Neuron (in vitro differentiated cells): ENCODE measurements around the gene TMEM131.
A peak's percentile ranks its signal among the peaks of the same experiment; 100 is the strongest.
"Not testable (repeated sequence)": the region's sequence is repeated elsewhere in the genome, so short reads cannot be mapped to it uniquely, and the experiment has no call there.

Experiments
- H2AFZ ChIP-seq: one replicate; pipeline ENCODE4 v1.6.1; 2013; ENCODE audit warnings: low read depth, mild to moderate bottlenecking, inconsistent platforms, low read length, moderate library complexity
- H3K27me3 ChIP-seq: one replicate; pipeline ENCODE4 v1.6.1; 2013; ENCODE audit warnings: low read length; ENCODE audit not compliant: insufficient read depth
- H3K36me3 ChIP-seq: one replicate; pipeline ENCODE4 v1.6.1; 2013; ENCODE audit warnings: low read length; ENCODE audit not compliant: insufficient read depth
- H3K4me1 ChIP-seq: one replicate; pipeline ENCODE4 v1.6.1; 2013; ENCODE audit warnings: low read length; ENCODE audit not compliant: insufficient read depth
- H3K4me3 ChIP-seq: 2 replicates; pipeline ENCODE4 v1.5.1; 2013; ENCODE audit warnings: mild to moderate bottlenecking, low read length, moderate library complexity
- H3K9me3 ChIP-seq: one replicate; pipeline ENCODE4 v1.6.1; 2013; ENCODE audit warnings: low read length

The TMEM131 gene, protein sequence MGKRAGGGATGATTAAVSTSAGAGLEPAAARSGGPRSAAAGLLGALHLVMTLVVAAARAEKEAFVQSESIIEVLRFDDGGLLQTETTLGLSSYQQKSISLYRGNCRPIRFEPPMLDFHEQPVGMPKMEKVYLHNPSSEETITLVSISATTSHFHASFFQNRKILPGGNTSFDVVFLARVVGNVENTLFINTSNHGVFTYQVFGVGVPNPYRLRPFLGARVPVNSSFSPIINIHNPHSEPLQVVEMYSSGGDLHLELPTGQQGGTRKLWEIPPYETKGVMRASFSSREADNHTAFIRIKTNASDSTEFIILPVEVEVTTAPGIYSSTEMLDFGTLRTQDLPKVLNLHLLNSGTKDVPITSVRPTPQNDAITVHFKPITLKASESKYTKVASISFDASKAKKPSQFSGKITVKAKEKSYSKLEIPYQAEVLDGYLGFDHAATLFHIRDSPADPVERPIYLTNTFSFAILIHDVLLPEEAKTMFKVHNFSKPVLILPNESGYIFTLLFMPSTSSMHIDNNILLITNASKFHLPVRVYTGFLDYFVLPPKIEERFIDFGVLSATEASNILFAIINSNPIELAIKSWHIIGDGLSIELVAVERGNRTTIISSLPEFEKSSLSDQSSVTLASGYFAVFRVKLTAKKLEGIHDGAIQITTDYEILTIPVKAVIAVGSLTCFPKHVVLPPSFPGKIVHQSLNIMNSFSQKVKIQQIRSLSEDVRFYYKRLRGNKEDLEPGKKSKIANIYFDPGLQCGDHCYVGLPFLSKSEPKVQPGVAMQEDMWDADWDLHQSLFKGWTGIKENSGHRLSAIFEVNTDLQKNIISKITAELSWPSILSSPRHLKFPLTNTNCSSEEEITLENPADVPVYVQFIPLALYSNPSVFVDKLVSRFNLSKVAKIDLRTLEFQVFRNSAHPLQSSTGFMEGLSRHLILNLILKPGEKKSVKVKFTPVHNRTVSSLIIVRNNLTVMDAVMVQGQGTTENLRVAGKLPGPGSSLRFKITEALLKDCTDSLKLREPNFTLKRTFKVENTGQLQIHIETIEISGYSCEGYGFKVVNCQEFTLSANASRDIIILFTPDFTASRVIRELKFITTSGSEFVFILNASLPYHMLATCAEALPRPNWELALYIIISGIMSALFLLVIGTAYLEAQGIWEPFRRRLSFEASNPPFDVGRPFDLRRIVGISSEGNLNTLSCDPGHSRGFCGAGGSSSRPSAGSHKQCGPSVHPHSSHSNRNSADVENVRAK (N-terminal part only)

DNA sequence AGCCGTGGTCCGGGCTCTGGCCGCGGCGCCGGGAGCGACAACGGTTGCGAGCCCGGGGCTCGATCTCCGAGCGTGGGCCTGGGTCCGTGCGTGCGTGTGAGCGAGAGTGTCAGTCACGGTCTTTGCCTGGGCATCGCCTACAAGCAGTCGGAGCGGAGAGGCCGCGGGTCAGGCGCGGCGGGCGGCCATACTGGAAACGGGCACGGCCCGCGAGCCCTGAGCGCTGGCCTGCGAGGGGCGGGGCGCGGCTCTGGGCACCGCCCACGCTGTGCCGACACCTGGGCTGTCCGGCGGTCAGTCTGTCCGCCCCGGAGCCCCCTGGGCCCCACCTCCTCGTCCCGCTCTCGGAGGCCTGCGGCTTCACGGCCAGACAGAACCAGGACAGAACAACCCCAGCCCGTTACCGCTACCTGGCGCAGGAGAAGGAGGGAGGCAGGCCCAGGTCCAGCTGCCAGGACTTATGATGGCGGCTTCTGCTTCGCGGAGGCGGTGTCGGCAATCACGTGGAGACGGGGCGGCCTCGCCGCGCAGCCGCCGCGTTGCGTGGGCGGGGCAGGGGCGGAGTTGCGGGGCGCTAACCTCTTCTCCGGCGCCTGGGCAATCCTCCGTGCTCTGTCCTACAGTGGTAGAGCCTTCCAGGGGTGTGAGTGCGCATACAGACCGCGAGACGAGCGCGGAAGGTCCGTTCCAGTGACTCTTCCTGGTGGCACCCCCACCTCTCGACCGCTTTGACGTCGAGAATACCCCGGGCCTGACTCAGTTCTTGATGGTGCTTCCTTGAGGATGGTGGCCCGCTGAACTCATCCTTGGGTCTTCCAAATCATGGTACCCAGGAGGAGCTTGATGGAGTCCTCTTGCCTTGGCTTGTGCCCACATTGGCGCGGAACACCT is at the start of gene TMEM131:
Gene TMEM131 (minus strand): TSS at position 215 of the 891 bp plus-strand sequence. CDS start 286 bp downstream, outside the sequence.
- Histone ChIP-seq H3K27me3 (no peaks in the 10 kb centered on the region), H3K36me3 (no peaks in the 10 kb centered on the region), H3K4me1 (peaks cover 20% of the 10 kb centered on the region), H3K4me3 (peak within 1 kb of the TSS; percentile 81), H2AFZ (peak within 1 kb of the TSS; percentile 82), H3K9me3 (no peaks in the 10 kb centered on the region)

DNA sequence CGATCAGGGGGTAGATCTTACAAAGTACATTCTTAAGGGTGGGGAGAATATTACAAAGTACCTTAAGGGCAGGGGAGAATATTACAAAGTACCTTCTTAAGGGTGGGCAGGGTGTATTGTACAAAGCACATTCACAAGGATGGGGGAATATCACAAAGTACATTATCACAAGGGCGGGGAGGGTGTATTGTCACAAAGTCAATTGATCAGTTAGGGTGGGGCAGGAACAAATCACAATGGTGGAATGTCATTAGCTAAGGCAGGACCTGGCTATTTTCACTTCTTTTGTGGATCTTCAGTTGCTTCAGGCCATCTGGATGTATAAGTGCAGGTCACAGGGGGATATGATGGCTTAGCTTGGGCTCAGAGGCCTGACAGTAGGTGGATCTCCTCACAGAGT is 49.0 kb upstream of the TMEM131 start:
- not testable (repeated sequence) for H3K9me3 ChIP-seq, H2AFZ ChIP-seq, H3K36me3 ChIP-seq, H3K4me3 ChIP-seq, H3K27me3 ChIP-seq, H3K4me1 ChIP-seq

DNA sequence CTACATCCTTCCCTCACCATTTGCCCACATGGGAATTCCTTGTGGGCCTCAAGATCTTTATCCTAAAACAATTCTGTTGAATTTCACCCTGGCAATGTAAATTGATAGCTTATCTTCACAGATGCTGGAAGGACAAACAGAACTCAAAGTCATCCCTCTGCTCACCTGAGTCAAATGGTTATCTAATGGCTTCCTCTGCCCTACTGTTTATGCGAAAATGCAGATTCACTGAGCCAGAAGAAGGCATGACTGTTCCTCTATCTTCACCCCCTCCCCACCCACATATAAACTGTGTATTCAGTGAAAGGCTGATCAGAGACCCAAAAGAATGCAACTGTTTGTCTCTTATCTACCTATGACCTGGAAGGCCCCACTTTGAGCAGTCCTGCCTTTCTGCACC is 47.4 kb upstream of the TMEM131 start:
- peaks cover 3% of the 10 kb centered on the region for H3K27me3 ChIP-seq
- H3K4me3 ChIP-seq, result no peak overlapping the region
- H3K36me3 ChIP-seq, result no peaks in the 10 kb centered on the region
- no peaks in the 10 kb centered on the region for H3K4me1 ChIP-seq
- H3K9me3 ChIP-seq, result no peaks in the 10 kb centered on the region
- no peak overlapping the region for H2AFZ ChIP-seq

DNA sequence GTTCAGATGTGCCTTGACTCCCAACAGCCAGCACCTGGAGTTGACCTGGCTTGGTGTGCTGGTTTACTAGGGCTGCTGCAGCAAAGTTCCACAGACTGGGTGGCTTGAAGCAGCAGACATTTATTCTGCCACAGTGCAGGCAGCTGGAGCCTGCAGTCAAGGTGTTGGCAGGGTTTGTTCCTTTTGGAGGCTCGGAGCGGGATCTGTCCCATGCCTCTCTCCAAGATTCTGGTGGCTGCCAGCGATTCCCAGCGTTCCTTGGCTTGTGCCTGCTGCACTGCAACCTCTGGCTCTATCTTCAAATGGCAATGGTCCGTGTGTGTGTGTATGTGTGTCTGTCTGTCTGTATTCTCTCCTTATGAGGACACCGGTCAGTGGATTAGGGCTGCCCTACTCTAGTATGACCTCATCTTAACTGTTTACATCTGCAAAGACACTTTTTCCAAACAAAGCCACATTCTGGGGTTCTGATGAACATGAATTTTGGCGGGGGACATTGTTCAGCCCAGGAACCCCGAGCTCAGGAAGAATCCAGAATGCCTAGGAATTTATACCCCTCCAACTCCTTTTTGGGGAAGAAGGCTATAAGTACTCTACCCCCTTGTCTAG is 44.7 kb upstream of the TMEM131 start:
- Histone ChIP-seq H3K4me3 (no peak overlapping the region), H3K4me1 (no peaks in the 10 kb centered on the region), H3K27me3 (peaks cover 2% of the 10 kb centered on the region), H3K36me3 (no peaks in the 10 kb centered on the region), H2AFZ (no peak overlapping the region), H3K9me3 (no peaks in the 10 kb centered on the region)

DNA sequence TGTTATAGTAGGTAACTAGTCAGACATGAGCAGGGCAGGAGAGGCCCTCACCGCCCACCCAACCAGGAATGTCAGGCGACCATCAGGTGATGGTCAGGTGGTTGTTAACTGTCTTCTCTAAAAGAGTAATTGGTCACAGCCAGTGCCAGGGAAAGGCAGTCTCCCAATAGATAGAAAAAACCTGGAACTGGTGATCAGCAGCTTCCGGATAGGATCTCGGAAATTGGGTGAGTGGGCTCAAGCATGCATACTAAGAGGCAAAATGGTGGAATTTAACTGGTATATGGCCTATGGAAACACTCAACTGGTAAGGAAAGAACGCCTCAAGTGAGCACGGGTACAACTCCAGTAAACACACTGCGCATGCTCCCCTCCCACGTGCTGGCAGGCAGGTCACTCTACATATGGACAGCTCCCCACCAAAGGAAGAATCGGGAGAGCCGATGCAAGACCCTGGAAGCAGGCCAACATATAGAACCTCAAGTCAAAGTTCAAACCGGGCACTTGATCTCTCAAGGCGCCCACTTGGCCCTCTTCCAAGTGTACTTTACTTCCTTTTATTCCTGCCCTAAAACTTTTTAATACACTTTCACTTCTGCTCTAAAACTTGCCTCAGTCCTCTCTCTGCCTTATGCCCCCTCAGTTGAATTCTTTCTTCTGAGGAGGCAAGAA is 43.5 kb upstream of the TMEM131 start:
- Histone ChIP-seq H3K9me3 (no peaks in the 10 kb centered on the region), H2AFZ (no peak overlapping the region), H3K4me3 (no peak overlapping the region), H3K4me1 (no peaks in the 10 kb centered on the region), H3K36me3 (no peaks in the 10 kb centered on the region), H3K27me3 (peaks cover 2% of the 10 kb centered on the region)

DNA sequence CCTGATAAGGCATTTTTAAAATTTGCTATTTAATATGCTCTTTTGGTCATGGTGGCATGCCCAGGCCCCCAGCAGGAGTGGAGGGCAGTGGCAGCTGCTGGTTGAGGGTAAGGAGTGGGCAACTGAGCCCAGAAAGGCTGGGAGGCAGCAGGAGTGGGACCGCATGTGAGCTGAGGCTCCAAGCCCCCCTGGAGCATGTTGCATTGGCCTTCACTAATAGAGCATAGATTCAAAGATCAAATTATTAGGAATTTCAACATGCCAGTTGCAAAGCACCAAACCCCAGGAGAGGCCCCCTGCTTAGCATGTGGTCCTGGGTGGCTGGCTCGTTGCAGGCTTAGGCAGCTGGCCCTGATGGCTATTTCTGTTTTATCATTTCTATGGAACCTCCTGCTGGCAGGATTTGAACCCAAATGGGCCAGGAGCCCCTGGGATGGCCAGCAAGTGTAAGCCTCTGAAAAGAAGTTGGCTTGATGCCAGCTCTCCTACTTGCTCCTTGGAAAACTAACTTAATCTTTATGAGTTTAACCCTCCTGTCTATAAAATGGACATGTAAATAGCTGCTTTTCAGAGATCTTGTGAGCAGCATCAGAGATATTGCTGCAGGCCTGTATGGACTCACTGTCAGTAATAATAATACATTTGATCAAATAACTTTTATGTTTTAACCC is 42.1 kb upstream of the TMEM131 start:
- Histone ChIP-seq H3K9me3 (no peaks in the 10 kb centered on the region), H2AFZ (no peak overlapping the region), H3K4me3 (no peak overlapping the region)

DNA sequence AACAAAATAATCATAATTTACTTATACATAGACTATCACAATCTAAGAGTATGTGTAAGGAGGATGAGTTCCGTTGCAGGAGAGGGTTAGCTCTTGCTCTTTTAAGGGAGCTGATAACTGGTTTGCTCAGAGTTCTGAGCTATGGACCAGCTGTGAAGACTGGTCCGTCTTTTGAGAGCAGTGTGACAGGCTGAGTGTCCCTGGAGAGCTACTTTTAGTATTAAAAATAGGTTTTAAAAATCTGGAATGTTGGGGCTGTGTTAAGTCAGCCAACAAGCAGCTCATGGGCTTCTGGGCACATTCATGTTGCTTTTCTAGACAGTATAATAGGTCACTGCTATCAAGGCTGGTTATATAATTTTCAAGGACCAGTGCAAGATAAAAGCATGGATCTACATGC is 41.5 kb upstream of the TMEM131 start:
- Histone ChIP-seq H3K9me3 (no peaks in the 10 kb centered on the region), H3K36me3 (no peaks in the 10 kb centered on the region), H3K4me3 (no peak overlapping the region), H3K4me1 (no peaks in the 10 kb centered on the region), H3K27me3 (peaks cover 2% of the 10 kb centered on the region), H2AFZ (no peak overlapping the region)

More for the DNA sequence above, 42.1 kb upstream of the TMEM131 start:
- Histone ChIP-seq H3K27me3 (peaks cover 2% of the 10 kb centered on the region), H3K36me3 (no peaks in the 10 kb centered on the region), H3K4me1 (no peaks in the 10 kb centered on the region)

DNA sequence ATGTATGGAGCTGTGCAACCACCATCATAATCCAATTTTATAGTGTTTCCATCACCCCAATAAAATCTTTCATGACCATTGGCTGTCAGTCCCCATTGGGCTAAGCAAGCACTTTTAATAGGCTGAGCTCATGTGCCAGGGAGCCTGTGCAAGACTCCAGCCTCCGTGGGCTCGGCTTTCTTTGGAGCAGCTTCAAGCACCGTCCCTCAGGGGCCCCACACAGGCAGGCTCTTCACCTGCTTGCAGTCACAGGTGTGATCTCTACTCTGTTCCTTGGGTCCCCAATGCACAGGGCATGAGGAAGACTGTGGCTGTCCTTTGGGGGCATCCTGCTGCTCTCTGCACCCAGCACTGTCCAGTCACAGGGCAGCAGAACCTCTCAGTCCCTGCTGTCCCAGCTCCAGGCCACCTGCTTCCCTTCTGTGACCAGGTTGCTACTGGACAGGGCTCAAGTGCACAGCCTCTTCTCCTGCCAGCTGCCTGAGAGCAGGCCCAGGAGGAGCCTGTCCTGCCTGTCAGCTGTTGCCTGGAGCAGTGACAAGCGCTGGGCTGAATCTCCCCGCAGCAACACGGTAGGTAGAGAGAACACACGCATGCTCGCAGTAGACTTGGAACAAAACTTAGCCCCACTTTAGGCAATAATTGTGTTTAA is 40.7 kb upstream of the TMEM131 start:
- Histone ChIP-seq H3K27me3 (peaks cover 2% of the 10 kb centered on the region), H3K9me3 (no peaks in the 10 kb centered on the region), H3K4me3 (no peak overlapping the region), H3K36me3 (no peaks in the 10 kb centered on the region), H2AFZ (no peak overlapping the region), H3K4me1 (no peaks in the 10 kb centered on the region)

DNA sequence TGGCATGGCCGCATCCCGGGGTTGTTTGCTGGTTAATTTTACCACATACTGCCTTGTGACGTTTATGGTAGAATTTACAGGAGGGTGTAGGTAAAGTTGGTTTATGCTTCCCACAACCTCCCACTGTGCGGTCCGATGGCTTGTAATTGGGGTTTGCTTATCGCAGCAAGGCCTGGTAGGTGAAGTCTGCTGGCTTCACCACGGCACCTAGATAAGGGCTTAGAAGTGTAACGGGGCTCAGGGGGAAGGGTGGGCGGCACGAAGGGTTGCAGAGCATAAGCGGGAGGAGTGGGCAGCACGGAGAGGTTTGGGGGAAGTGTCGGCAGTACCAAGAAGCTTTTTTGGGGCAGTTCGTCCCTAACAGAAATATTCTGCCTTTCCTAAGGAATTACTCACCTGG is 39.0 kb upstream of the TMEM131 start:
- Histone ChIP-seq H2AFZ (no peak overlapping the region), H3K27me3 (no peaks in the 10 kb centered on the region), H3K9me3 (no peaks in the 10 kb centered on the region), H3K4me3 (no peak overlapping the region), H3K36me3 (no peaks in the 10 kb centered on the region), H3K4me1 (no peaks in the 10 kb centered on the region)

DNA sequence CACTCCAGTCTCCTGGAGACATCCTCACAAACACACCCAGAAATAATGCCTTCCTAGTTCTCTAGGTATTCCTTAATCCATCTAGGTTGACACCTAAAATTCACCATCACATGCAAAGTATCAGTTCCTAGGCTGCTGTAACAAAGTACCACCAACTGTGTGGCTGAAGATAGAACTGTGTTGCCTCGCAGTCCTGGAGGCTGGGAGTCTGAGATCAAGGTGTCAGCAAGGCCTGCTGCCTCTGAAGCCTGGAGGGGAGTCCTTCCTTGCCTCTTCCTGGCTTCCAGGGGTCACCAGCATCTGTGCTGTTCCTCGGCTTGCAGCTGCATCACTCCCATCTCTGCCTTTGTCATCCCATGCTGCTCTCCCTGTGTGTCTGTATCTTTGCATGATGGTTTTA is 36.3 kb upstream of the TMEM131 start:
- Histone ChIP-seq H3K4me3 (no peak overlapping the region), H3K4me1 (peaks cover 16% of the 10 kb centered on the region), H3K27me3 (no peaks in the 10 kb centered on the region), H3K36me3 (no peaks in the 10 kb centered on the region), H3K9me3 (no peaks in the 10 kb centered on the region), H2AFZ (no peak overlapping the region)

DNA sequence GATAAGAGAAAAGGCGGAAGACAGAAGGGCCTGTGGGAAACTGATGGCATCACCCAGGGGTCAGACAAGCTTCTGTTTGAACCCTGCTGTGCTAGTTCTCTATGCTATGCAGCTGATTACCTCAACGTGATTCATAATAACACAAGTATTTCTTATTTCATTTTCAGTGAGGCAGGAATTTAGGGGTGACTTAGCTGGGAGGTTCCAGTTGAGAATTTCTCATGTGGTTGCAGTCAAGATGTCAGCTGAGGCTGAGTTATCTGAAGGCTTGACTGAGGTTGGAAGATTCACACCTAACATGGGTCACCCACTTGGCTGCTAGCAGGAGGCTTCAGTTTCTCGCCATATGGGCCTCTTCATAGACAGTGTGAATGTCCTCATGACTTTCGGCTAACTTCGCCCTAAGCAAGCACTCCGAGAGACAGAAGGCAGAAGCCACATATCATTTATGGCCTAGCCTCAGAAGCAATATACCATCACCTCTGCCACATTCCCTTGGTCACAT is 34.0 kb upstream of the TMEM131 start:
- H3K27me3 ChIP-seq, result no peaks in the 10 kb centered on the region
- peaks cover 16% of the 10 kb centered on the region for H3K4me1 ChIP-seq
- no peaks in the 10 kb centered on the region for H3K9me3 ChIP-seq
- H3K4me3 ChIP-seq, result no peak overlapping the region
- H3K36me3 ChIP-seq, result no peaks in the 10 kb centered on the region
- H2AFZ ChIP-seq, result no peak overlapping the region
